GM12892 (cell line): ENCODE data around the gene IL1RAPL1.

Source experiments
- DNase-seq: peaks from one replicate; pipeline ENCODE4 v3.0.0; 2011; ENCODE audit not compliant: insufficient read length
- FAIRE-seq: peaks from 2 replicates; lab custom pipeline; 2011; peaks lifted over from hg19 to GRCh38; lab: Jason Lieb, UNC
- POLR2A ChIP-seq: IDR thresholded peaks from 2 replicates; pipeline ENCODE4 v1.6.1; 2011; ENCODE audit warnings: low read depth, low read length, control low read depth
- POLR2AphosphoS5 ChIP-seq: IDR thresholded peaks from 2 replicates; pipeline ENCODE4 v1.6.1; 2011; ENCODE audit warnings: low read depth, low read length, control low read depth
- TAF1 ChIP-seq: IDR thresholded peaks from 2 replicates; pipeline ENCODE4 v1.6.1; 2011; ENCODE audit warnings: low read depth, mild to moderate bottlenecking, control low read depth, low read length, borderline replicate concordance

Gene IL1RAPL1

GRCh38 chrX:29468911-29469494, 881.8 kb downstream of the IL1RAPL1 start:
- DNase-seq, result no peak
- no peak for FAIRE-seq
- TF ChIP-seq TAF1 (no peak), POLR2AphosphoS5 (no peak), POLR2A (no peak)

DNA sequence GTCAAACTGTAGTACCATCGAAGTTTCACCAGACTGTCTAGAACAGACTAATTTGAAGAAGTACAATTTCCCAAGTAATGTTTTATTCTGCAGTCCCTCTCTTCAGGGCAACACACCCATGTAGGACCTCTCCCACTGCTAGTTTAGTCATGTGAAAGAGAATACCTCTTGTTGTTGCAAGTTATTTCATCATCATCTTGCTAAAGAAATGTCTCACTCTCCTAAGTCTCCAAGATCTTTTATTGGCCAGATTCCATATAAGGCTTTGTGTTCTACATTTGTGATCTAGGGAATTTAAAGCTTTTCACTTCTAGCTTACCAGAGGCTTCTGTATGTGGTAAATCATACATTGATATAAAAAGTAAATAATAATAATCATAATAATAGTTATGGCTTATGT, 882.8 kb downstream of the IL1RAPL1 start:
- TF ChIP-seq POLR2A (no peak), POLR2AphosphoS5 (no peak)
- DNase-seq, result no peak
- no peak for FAIRE-seq

DNA sequence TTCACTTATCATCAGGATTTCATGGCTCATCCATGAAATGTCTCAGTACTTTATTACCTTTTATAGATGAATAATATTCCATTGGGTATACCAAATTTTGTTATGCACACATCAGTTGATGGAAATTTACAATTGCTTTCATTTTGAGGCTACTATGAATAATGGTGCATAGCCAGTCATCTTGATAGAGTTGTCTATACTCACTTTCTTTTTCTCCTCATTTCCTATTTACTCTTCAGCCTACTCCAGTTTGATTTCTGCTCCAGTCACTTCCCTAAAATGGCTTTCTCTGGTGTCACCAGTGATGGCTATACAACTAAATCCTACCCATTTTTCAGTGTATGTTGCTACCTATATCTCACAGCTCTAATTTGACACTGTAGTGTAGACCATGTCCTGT, 884.6 kb downstream of the IL1RAPL1 start:
- DNase-seq (no peak), FAIRE-seq (no peak)
- TF ChIP-seq POLR2A (no peak), TAF1 (no peak), POLR2AphosphoS5 (no peak)

- FAIRE-seq (no peak), DNase-seq (no peak)
- TF ChIP-seq POLR2A, result no peak
- TF ChIP-seq TAF1, result no peak
- no peak for TF ChIP-seq POLR2AphosphoS5
Measured at GRCh38 chrX:29477878-29478277, 890.6 kb downstream of the IL1RAPL1 start.

DNA sequence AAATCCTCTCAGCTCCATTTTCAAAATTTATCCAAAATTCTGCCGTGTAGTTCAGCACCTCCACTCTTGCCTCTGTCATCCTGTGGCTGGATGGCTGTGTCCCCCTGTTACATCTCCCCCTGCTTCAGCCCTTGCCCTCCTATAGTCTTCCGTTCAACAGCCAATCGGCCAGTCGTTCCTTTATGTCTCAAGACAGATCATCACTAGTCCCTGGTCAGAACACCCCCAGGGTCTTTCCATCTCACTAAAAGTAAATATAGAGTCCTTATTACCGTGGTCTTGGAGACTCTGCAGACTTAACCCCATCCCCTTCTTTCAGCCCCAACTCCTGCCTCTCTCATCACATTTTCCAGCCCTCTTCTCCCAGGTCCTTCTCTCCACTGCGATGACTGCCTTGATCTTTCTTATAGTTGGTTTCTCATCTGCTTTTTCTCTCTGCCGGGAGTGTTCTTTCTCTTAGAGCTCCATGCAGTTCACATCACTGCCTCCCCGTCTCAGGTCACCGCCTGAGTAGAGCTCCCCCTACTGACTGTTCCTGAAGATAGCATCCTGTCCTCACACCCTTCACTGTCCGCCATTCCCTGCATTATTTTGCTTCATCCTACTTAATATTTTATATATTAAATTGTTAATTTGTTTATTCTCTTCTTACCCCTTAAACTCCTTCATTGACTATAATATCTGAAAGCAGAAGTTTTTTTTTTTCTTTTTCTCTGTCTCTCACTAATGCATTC, 891.3 kb downstream of the IL1RAPL1 start:
- DNase-seq (peak; percentile 23), FAIRE-seq (peak; percentile 74)
- TF ChIP-seq POLR2A (no peak), POLR2AphosphoS5 (no peak), TAF1 (no peak)

- no peak for DNase-seq
- TF ChIP-seq POLR2A (no peak), TAF1 (no peak), POLR2AphosphoS5 (no peak)
- FAIRE-seq, result no peak
Measured at GRCh38 chrX:29487214-29487613, 900.0 kb downstream of the IL1RAPL1 start.

DNA sequence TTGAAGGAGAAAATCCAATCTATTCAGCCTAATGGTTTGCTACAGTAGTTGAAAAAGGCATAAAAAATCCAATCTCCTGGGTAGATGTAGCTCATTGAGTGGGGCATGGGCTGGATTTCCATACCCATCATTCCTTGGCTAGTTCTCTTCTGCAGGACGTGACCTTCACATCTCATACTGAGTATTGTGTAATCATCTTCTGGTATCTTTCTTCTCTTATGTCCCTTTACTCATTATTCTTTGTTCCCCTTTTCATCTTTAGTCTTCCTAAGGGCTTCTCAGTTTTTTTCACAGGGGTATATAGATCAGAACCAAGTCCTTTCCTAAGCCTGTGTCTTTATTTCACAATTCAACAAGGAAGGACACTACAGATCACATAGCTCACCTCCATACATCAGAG, 900.5 kb downstream of the IL1RAPL1 start:
- DNase-seq, result no peak
- TF ChIP-seq POLR2A (no peak), TAF1 (no peak), POLR2AphosphoS5 (no peak)
- no peak for FAIRE-seq

DNA sequence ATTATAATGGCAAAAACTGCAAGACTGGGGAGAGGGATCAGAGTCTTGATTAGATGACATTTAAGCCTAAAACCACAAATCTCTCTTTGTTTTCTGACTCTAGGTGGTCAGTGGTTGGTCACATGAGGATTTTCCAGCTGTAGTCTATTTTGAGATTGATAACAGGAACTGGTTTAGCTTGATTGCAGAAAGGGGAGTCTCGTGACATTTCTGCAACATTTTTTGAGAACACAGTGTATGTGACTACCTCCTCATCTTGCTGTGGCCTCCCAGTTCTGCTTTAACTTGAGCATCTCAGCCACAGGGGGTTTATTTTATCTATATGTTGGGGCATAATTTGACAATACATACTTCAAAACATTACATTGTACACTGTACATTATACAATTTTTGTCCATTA, 901.7 kb downstream of the IL1RAPL1 start:
- DNase-seq, result no peak
- no peak for TF ChIP-seq POLR2AphosphoS5
- TF ChIP-seq TAF1, result no peak
- no peak for TF ChIP-seq POLR2A

GRCh38 chrX:29490606-29491005, 903.4 kb downstream of the IL1RAPL1 start:
- TF ChIP-seq TAF1, result no peak
- TF ChIP-seq POLR2AphosphoS5, result no peak
- TF ChIP-seq POLR2A, result no peak
- DNase-seq, result no peak
- no peak for FAIRE-seq

More for the DNA sequence above, 901.7 kb downstream of the IL1RAPL1 start:
- FAIRE-seq, result no peak

- DNase-seq (no peak), FAIRE-seq (no peak)
- no peak for TF ChIP-seq TAF1
- no peak for TF ChIP-seq POLR2A
- TF ChIP-seq POLR2AphosphoS5, result no peak
Measured at GRCh38 chrX:29491659-29492058, 904.4 kb downstream of the IL1RAPL1 start.

- TF ChIP-seq POLR2AphosphoS5, result no peak
- no peak for TF ChIP-seq TAF1
- no peak for TF ChIP-seq POLR2A
- no peak for DNase-seq
- FAIRE-seq, result no peak
Measured at GRCh38 chrX:29496636-29497180, 909.5 kb downstream of the IL1RAPL1 start.

DNA sequence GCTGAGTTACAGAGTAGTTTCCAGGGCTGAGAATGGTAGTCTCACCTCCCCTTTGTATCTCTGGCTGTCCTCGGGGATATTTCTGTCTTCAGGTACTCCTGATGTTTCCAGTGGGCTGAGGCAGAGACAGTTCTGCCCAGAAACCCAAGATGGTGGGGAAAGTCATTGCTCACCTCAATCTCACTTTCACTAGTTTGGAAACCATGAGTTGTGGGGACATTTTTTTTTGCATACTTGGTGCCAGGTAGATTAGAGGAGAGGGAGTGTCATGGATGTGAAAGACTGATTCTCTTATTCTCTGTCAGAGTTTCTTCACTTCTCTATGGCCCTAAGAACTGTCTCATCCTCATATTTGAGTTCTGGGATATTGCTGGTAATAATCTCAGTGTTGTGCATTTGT, 919.5 kb downstream of the IL1RAPL1 start:
- TF ChIP-seq POLR2AphosphoS5, result no peak
- TF ChIP-seq TAF1, result no peak
- no peak for TF ChIP-seq POLR2A

More for the DNA sequence above, 919.5 kb downstream of the IL1RAPL1 start:
- DNase-seq (no peak), FAIRE-seq (no peak)
